OCI-LY7 (cell line): ENCODE measurements around the gene MLN. TPM values are rescaled to one million over a fixed set of nuclear protein-coding genes. Genes with fewer than 3 reads are reported as not detected.

Source experiments
- Bru-seq: library from RNA; stranded (reverse); fragments of 400-500 nt; gene quantifications from one replicate; lab custom pipeline; 2021; lab: Mats Ljungman, UMichigan
- BruChase-seq, 2 experiments: library from RNA; stranded (reverse); fragments of 400-500 nt; gene quantifications; one replicate each; lab custom pipeline; 2021; lab: Mats Ljungman, UMichigan
- BruUV-seq: library from RNA; stranded (reverse); fragments of 400-500 nt; replicated peaks from 2 replicates; lab custom pipeline; 2021; lab: Mats Ljungman, UMichigan
- CTCF ChIA-PET: fragments of 300-600 bp; sonication (Branson Sonifier 250); formaldehyde crosslinking; loops from one replicate; lab custom pipeline; 2022; ENCODE audit warnings: antibody characterized with exemption; ENCODE audit not compliant: unreplicated experiment; lab: Charles Lee
- POLR2A ChIA-PET: fragments of 300-600 bp; sonication (Branson Sonifier 250); formaldehyde crosslinking; loops from one replicate; lab custom pipeline; 2022; ENCODE audit warnings: antibody characterized with exemption; lab: Charles Lee
- DNase-seq: peaks from one replicate; pipeline ENCODE4 v3.0.0-alpha.2; 2015; ENCODE audit warnings: low spot score
- H2AFZ ChIP-seq: fragments of 200-600 bp; sonication (generic), shearing (Covaris generic); 2 replicates; pipeline ENCODE4 v1.6.1; 2014; ENCODE audit warnings: mild to moderate bottlenecking, antibody characterized with exemption, low read length, moderate library complexity
- H3K27ac ChIP-seq: fragments of 200-600 bp; sonication (generic); 2 replicates; pipeline ENCODE4 v1.5.1; 2014; ENCODE audit warnings: mixed run types, low read depth, mild to moderate bottlenecking, moderate library complexity, low read length, inconsistent platforms; ENCODE audit not compliant: poor library complexity, severe bottlenecking
- H3K36me3 ChIP-seq: fragments of 200-600 bp; sonication (generic); 2 replicates; pipeline ENCODE4 v1.6.1; 2014; ENCODE audit warnings: mild to moderate bottlenecking, antibody characterized with exemption, low read length, moderate library complexity, mixed read lengths; ENCODE audit not compliant: insufficient read depth
- H3K4me1 ChIP-seq: fragments of 200-600 bp; sonication (generic); 2 replicates; pipeline ENCODE4 v1.5.1; 2014; ENCODE audit warnings: mild to moderate bottlenecking, low read length; ENCODE audit not compliant: insufficient read depth, poor library complexity, severe bottlenecking
- H3K4me2 ChIP-seq: fragments of 200-600 bp; sonication (generic); 2 replicates; pipeline ENCODE4 v1.6.1; 2014; ENCODE audit warnings: mild to moderate bottlenecking, low read length
- H3K4me3 ChIP-seq: fragments of 200-600 bp; sonication (generic); 2 replicates; pipeline ENCODE4 v1.5.1; 2014; ENCODE audit warnings: mild to moderate bottlenecking, low read depth, low read length; ENCODE audit not compliant: poor library complexity, severe bottlenecking
- H3K79me2 ChIP-seq: fragments of 200-600 bp; sonication (generic); 2 replicates; pipeline ENCODE4 v1.6.1; 2016; ENCODE audit warnings: low read depth, mild to moderate bottlenecking, low read length, moderate library complexity, mixed read lengths; ENCODE audit not compliant: insufficient read depth
- H3K9me2 ChIP-seq: fragments of 200-600 bp; sonication (generic); 2 replicates; pipeline ENCODE4 v1.6.1; 2016; ENCODE audit warnings: mild to moderate bottlenecking, low read length, mixed read lengths; ENCODE audit not compliant: insufficient read depth
- H3K9me3 ChIP-seq: fragments of 200-600 bp; sonication (generic); 2 replicates; pipeline ENCODE4 v1.6.1; 2014; ENCODE audit warnings: mild to moderate bottlenecking, mixed run types, low read length, mixed read lengths
- H4K20me1 ChIP-seq: fragments of 200-600 bp; sonication (generic); 2 replicates; pipeline ENCODE4 v1.6.1; 2014; ENCODE audit warnings: mild to moderate bottlenecking, antibody characterized with exemption, low read length, moderate library complexity, mixed read lengths; ENCODE audit not compliant: insufficient read depth
- CTCF ChIP-seq: fragments of 200-600 bp; sonication (generic); conservative IDR thresholded peaks from 2 replicates; pipeline ENCODE4 v1.5.1; 2014; ENCODE audit warnings: mild to moderate bottlenecking, antibody characterized with exemption, low read length, moderate library complexity, mixed read lengths
- EZH2phosphoT487 ChIP-seq: fragments of 200-600 bp; sonication (generic); IDR thresholded peaks from 2 replicates; pipeline ENCODE4 v1.6.1; 2018; ENCODE audit warnings: low read depth, borderline replicate concordance, mild to moderate bottlenecking, mixed run types, antibody characterized with exemption, low read length, moderate library complexity, mixed read lengths
- intact Hi-C: fragments of 100-400 bp; cut with micrococcal nuclease; formaldehyde crosslinking; loops from one replicate; pipeline ENCODE4 v1.10.0; 2022; ENCODE audit not compliant: unreplicated experiment
- long read RNA-seq: library from polyadenylated mRNA; stranded (forward); transcript quantifications from one replicate; pipeline ENCODE4 v2.0.0, GENCODE V29; 2022
- total RNA-seq, 2 experiments: library from RNA; depleted of rRNA in 1 of 2; stranded (reverse); fragments of >200 nt in 1 of 2; shearing (Covaris generic) in 1 of 2; gene quantifications; 2 replicates each; pipeline ENCODE4 v1.2.3, GENCODE V29; 2014 to 2022

Gene MLN
- total RNA-seq (2014; rRNA removed; shearing (Covaris generic)) (not detected in 2 replicates), total RNA-seq (2022) (not detected in 2 replicates), Bru-seq, nascent RNA (not detected), BruChase-seq, experiment 1, labeled RNA remaining after a 6-hour chase (not detected), BruChase-seq, experiment 2, labeled RNA remaining after a 2-hour chase (not detected)
- long read RNA-seq = 0 reads

GRCh38 chr6:33803571-33804053, at the start of gene MLN:
Gene MLN, minus strand, starts transcription at chr6:33804003. Its CDS starts 2,840 bp downstream, at chr6:33801163.
- ChIA-PET CTCF (no interaction called here), POLR2A (interaction anchor here (0.7 kb wide), 1 partner anchor 36 kb away, joined by 3 read pairs; no protein-coding TSS in a partner anchor)
- Histone ChIP-seq H3K9me2 (no peaks in the 10 kb centered on the region), H3K4me1 (no peaks in the 10 kb centered on the region), H3K4me3 (no peak within 1 kb of the TSS), H2AFZ (no peak within 1 kb of the TSS), H3K9me3 (no peaks in the 10 kb centered on the region), H4K20me1 (no peaks in the 10 kb centered on the region), H3K79me2 (no peaks in the 10 kb centered on the region), H3K4me2 (no peak within 1 kb of the TSS), H3K36me3 (no peaks in the 10 kb centered on the region), H3K27ac (no peak within 1 kb of the TSS)
- intact Hi-C loops = no loop called here
- DNase-seq = no peak
- BruUV-seq = no TSS peak
- TF ChIP-seq CTCF = no peak
- no peak for TF ChIP-seq EZH2phosphoT487

DNA sequence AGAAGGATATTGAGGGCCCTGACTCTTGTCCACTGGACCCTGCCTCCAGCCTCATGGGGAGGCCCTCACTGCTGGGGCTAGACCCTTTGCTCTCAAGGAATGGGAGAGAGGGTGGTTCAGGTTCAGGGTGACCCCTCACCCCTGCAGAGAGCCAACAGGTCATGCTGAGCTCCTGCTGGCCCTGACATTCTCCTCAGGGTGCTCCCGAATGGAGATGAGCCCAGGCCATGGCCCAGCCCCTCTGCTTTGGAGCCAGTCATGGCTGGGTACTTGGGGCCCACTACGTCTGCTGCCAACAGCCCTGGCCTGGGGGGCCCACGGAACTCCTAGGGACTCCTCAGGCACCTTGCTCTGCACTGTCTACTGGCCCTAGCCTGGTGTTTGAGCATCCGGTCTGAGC, 49.2 kb upstream of the MLN start:
- no peak overlapping the region for H2AFZ ChIP-seq
- ChIA-PET CTCF (no interaction called here), POLR2A (no interaction called here)
- intact Hi-C loops = no loop called here
- no peaks in the 10 kb centered on the region for H3K79me2 ChIP-seq
- no peak overlapping the region for H3K4me2 ChIP-seq
- H3K36me3 ChIP-seq = no peaks in the 10 kb centered on the region
- no TSS peak for BruUV-seq
- H4K20me1 ChIP-seq = no peaks in the 10 kb centered on the region
- no peak for DNase-seq
- H3K27ac ChIP-seq = no peak overlapping the region
- H3K4me3 ChIP-seq = no peak overlapping the region
- no peaks in the 10 kb centered on the region for H3K4me1 ChIP-seq
- H3K9me2 ChIP-seq = no peaks in the 10 kb centered on the region
- H3K9me3 ChIP-seq = no peaks in the 10 kb centered on the region
- TF ChIP-seq CTCF (no peak), EZH2phosphoT487 (no peak)

DNA sequence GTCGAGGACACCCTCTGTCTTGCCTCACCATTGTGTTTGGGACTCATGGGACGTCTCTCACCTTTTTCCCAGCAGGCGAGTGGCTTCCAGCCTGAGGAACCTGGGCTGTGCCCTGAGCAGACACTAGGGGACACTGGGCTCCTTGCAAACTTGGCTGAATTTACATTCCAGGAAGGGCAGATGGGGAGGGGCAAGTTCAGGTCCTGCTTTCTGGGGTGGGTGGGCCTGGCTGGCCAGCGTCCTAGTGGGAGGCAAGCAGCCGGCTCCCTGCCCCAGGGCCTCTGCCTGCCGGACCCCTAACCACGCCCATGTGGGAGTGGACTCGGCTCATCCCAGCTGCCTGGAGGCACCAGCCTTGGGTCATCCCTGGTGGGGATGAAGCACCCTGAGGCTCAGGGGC, 48.2 kb upstream of the MLN start:
- H4K20me1 ChIP-seq = no peaks in the 10 kb centered on the region
- intact Hi-C loops = no loop called here
- no peaks in the 10 kb centered on the region for H3K79me2 ChIP-seq
- DNase-seq = no peak
- no TSS peak for BruUV-seq
- H3K4me3 ChIP-seq = no peak overlapping the region
- CTCF ChIA-PET = interaction anchor here (0.7 kb wide), 1 partner anchor 63 kb away, joined by 16 read pairs; no protein-coding TSS in a partner anchor
- H3K4me1 ChIP-seq = no peaks in the 10 kb centered on the region
- no peaks in the 10 kb centered on the region for H3K36me3 ChIP-seq
- H2AFZ ChIP-seq = no peak overlapping the region
- POLR2A ChIA-PET = no interaction called here
- H3K4me2 ChIP-seq = no peak overlapping the region
- no peaks in the 10 kb centered on the region for H3K9me3 ChIP-seq
- TF ChIP-seq CTCF = 0 out of 2 replicates have a peak, but pooled peaks have one; percentile 27
- no peak for TF ChIP-seq EZH2phosphoT487
- H3K9me2 ChIP-seq = no peaks in the 10 kb centered on the region
- no peak overlapping the region for H3K27ac ChIP-seq
